GM23248 (cell line): ENCODE results near the gene QRICH2. TPM values are rescaled to one million over a fixed set of nuclear protein-coding genes. Genes with fewer than 3 reads are reported as not detected.
"Not testable (repeated sequence)": the region's sequence is repeated elsewhere in the genome, so short reads cannot be mapped to it uniquely, and the experiment has no call there.

Experiments
- DNase-seq: peaks from one replicate; pipeline ENCODE4 v3.0.0-alpha.2; 2015
- H2AFZ ChIP-seq: fragments of 200-600 bp; sonication (generic); 2 replicates; pipeline ENCODE4 v1.6.1; 2016; ENCODE audit warnings: antibody characterized with exemption
- H3F3A ChIP-seq: fragments of 200-600 bp; sonication (generic); 2 replicates; pipeline ENCODE4 v1.6.1; 2016; ENCODE audit warnings: mild to moderate bottlenecking, antibody characterized with exemption, mixed run types; ENCODE audit not compliant: insufficient read depth
- H3K27ac ChIP-seq: fragments of 200-600 bp; sonication (generic); 2 replicates; pipeline ENCODE4 v1.5.1; 2016; ENCODE audit warnings: mild to moderate bottlenecking
- H3K27me3 ChIP-seq: fragments of 200-600 bp; sonication (generic); replicated peaks from 2 replicates; pipeline ENCODE4 v1.6.1; 2016; ENCODE audit warnings: mild to moderate bottlenecking; ENCODE audit not compliant: insufficient read depth
- H3K36me3 ChIP-seq: fragments of 200-600 bp; sonication (generic); 2 replicates; pipeline ENCODE4 v1.6.1; 2016; ENCODE audit warnings: low read depth, mild to moderate bottlenecking
- H3K4me1 ChIP-seq: fragments of 200-600 bp; sonication (generic); 2 replicates; pipeline ENCODE4 v1.6.1; 2016; ENCODE audit warnings: mild to moderate bottlenecking; ENCODE audit not compliant: insufficient read depth
- H3K4me2 ChIP-seq: fragments of 200-600 bp; sonication (generic); one replicate; pipeline ENCODE4 v1.6.1; 2016; ENCODE audit warnings: mild to moderate bottlenecking; ENCODE audit not compliant: unreplicated experiment
- H3K4me3 ChIP-seq: fragments of 200-600 bp; sonication (generic); 2 replicates; pipeline ENCODE4 v1.5.1; 2016; ENCODE audit warnings: mild to moderate bottlenecking
- H3K79me2 ChIP-seq: fragments of 200-600 bp; sonication (generic); 2 replicates; pipeline ENCODE4 v1.6.1; 2016; ENCODE audit warnings: mild to moderate bottlenecking; ENCODE audit not compliant: insufficient read depth
- H3K9ac ChIP-seq: fragments of 200-600 bp; sonication (generic); 2 replicates; pipeline ENCODE4 v1.6.1; 2016; ENCODE audit warnings: mild to moderate bottlenecking
- H3K9me2 ChIP-seq: fragments of 200-600 bp; sonication (generic); 2 replicates; pipeline ENCODE4 v1.6.1; 2016; ENCODE audit warnings: mixed run types, mild to moderate bottlenecking, moderate library complexity; ENCODE audit not compliant: insufficient read depth
- H3K9me3 ChIP-seq: fragments of 200-600 bp; sonication (generic); one replicate; pipeline ENCODE4 v1.6.1; 2017; ENCODE audit warnings: low read depth
- H4K20me1 ChIP-seq: fragments of 200-600 bp; sonication (generic); 2 replicates; pipeline ENCODE4 v1.6.0; 2016; ENCODE audit not compliant: insufficient read depth
- EZH2 ChIP-seq: fragments of 200-600 bp; sonication (generic); IDR thresholded peaks from 2 replicates; pipeline ENCODE4 v1.6.1; 2018; ENCODE audit warnings: antibody characterized with exemption, mild to moderate bottlenecking; ENCODE audit not compliant: insufficient read depth, poor library complexity, severe bottlenecking
- EZH2phosphoT487 ChIP-seq: fragments of 200-600 bp; sonication (generic); IDR thresholded peaks from 2 replicates; pipeline ENCODE4 v1.6.1; 2018; ENCODE audit warnings: antibody characterized with exemption, moderate library complexity, mild to moderate bottlenecking, low read depth; ENCODE audit not compliant: insufficient read depth
- WGBS, 2 experiments: methylation state at CpG; one replicate each; pipeline ENCODE4 v1.1.6; 2015 to 2017; ENCODE audit warnings: low lambda C conversion rate in 2 of 2, low coverage in 1 of 2; ENCODE audit errors: missing lambda C conversion rate in 2 of 2; 5-methylcytosine and 5-hydroxymethylcytosine counted together
- in situ Hi-C: fragments of 300-500 bp; cut with MboI; formaldehyde crosslinking; loops from 2 replicates; pipeline ENCODE4 v1.15.0; 2020
- polyA plus RNA-seq: library from polyadenylated mRNA; unstranded; fragments of >200 nt; fragmentation: Nextera tagmentation; extraction: Ambion mirVana; gene quantifications from 2 replicates; pipeline ENCODE4 v1.2.1, GENCODE V29; 2016
- small RNA-seq: library from RNA; depleted of rRNA; stranded (forward); fragments of <200 nt; gene quantifications from one replicate; pipeline ENCODE3, GENCODE V24; 2014; ENCODE audit warnings: low read depth, low replicate concordance
- total RNA-seq: library from RNA; depleted of rRNA; stranded (reverse); fragments of >200 nt; shearing (Covaris generic); gene quantifications from 2 replicates; pipeline ENCODE4 v1.2.3, GENCODE V29; 2014; rRNA removed

QRICH2 gene
- total and polyA plus RNA-seq, 2 experiments from 2014 or later: 1.3 to 4.0 TPM

DNA sequence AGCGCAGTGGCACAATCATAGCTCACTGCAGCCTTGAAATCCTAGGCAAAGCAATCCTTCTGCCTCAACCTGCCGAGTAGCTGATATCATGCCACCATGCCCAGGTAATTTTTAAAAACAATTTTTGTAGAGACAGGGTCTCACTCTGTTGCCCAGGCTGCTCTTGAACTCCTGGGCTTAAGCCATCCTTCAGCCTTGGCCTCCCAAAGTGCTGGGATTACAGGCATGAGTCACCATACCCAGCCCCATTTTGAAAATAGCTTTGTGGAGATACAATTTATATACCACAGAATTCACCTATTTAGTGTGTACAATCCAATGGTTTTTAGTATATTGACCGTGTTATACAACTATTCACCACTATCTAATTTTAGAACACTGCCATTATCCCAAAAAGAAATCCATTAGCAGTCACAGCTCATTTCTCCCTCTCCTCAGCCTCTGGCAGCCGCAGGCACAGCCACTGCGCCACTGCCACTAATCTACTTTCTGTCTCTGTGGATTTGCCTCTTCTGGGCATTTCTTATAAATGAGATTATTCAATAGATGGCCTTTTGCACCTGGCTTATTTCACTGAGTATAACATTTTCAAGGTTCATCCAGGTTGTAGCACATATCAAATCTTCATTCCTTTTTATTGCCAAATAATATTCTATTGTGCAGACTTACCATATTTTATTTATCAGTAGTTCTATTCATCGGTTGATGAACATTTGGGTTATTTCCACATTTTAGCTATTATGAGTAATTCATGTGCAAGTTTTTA, 74.3 kb downstream of the QRICH2 start:
- Histone ChIP-seq H3K9me2 (no peaks in the 10 kb centered on the region), H3F3A (peaks cover 23% of the 10 kb centered on the region), H3K79me2 (no peaks in the 10 kb centered on the region), H3K27ac (no peak overlapping the region), H3K27me3 (peaks cover 6% of the 10 kb centered on the region), H3K36me3 (no peaks in the 10 kb centered on the region), H3K4me2 (no peak overlapping the region), H2AFZ (no peak overlapping the region), H4K20me1 (no peaks in the 10 kb centered on the region), H3K4me3 (no peak overlapping the region), H3K4me1 (peaks cover 10% of the 10 kb centered on the region; the same call in 1 of the 2 replicates), H3K9ac (no peak overlapping the region), H3K9me3 (no peaks in the 10 kb centered on the region)
- TF ChIP-seq EZH2 (no peak), EZH2phosphoT487 (no peak)
- no peak for DNase-seq
- WGBS, 2 experiments: 96 to 98% methylated on average over 6 of the region's 6 CpGs
- in situ Hi-C loops: no loop called here

GRCh38 chr17:76232342-76232741, 75.7 kb downstream of the QRICH2 start:
- TF ChIP-seq EZH2phosphoT487: no peak
- TF ChIP-seq EZH2: no peak
- WGBS, 2 experiments: 0 to 6% methylated on average over 2 of the region's 2 CpGs
- Histone ChIP-seq H3K9me3 (no peaks in the 10 kb centered on the region), H3K79me2 (no peaks in the 10 kb centered on the region), H4K20me1 (no peaks in the 10 kb centered on the region), H3K9ac (no peak overlapping the region), H3K36me3 (no peaks in the 10 kb centered on the region), H3K27ac (peak overlapping the region; percentile 44), H3F3A (peaks cover 16% of the 10 kb centered on the region), H3K4me3 (no peak overlapping the region), H3K4me1 (peaks cover 10% of the 10 kb centered on the region; the same call in 1 of the 2 replicates), H3K4me2 (no peak overlapping the region), H2AFZ (no peak overlapping the region), H3K27me3 (no peaks in the 10 kb centered on the region), H3K9me2 (no peaks in the 10 kb centered on the region)
- in situ Hi-C loops: no loop called here
- peak; percentile 95 for DNase-seq

- H3K79me2 ChIP-seq, H2AFZ ChIP-seq, H3K36me3 ChIP-seq, H3K9me2 ChIP-seq, DNase-seq, H3K4me1 ChIP-seq, H3K9me3 ChIP-seq, H3K4me2 ChIP-seq, H3K27ac ChIP-seq, H4K20me1 ChIP-seq, H3F3A ChIP-seq, H3K27me3 ChIP-seq, H3K9ac ChIP-seq, H3K4me3 ChIP-seq, in situ Hi-C loops: not testable (repeated sequence)
- 95% methylated on average over 19 of the region's 19 CpGs for WGBS, 2 experiments
Measured at GRCh38 chr17:76226749-76227148, 81.3 kb downstream of the QRICH2 start.

DNA sequence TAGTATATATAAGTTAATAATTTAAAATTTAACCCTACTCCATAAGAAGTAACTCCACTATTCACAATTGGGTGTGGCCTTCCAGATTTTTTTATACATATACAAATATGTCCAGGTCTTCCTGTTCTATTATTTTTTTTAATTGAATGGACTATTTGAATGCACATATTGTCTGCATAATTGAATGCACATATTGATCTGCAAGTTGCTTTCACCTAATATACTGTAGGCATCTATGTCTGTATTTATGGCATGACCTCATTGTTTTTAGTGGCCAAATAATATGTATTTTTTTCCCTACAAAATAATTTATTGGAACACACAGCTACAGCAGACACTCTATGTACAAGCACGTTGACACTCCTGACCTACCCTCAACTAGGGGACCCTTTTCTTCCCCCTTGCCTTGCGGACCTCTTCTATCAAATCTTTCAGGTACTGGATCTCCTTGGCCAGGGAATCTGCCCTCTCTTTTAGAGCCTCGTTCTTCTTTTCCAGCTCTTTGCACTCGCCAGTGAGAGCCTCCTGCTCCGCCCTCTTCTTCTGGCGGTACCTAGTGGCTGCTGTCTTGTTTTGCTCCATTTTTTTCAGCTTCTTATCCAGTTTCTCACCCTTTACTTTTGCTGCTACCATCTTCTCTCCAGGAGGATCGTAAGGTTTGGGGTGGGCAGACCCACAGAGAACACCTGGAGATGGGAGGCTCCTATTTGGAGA, 82.5 kb downstream of the QRICH2 start:
- H3K9me3 ChIP-seq, H3K36me3 ChIP-seq, H3K4me1 ChIP-seq, H3F3A ChIP-seq, H3K4me2 ChIP-seq, H3K27me3 ChIP-seq, H3K79me2 ChIP-seq, H4K20me1 ChIP-seq, in situ Hi-C loops, H3K4me3 ChIP-seq, H2AFZ ChIP-seq, H3K9ac ChIP-seq, H3K27ac ChIP-seq, H3K9me2 ChIP-seq, DNase-seq: not testable (repeated sequence)
- 56 to 60% methylated on average over 7 of the region's 7 CpGs for WGBS, 2 experiments

Small RNAs within 50 kb of the gene (small RNA-seq; reads per million reads assigned to genes)
- gene RF00019 (not detected), gene RNU6-24P (not detected)

Other genes starting within 250 kb of the QRICH2 start
- gene SRP68, start 235.8 kb downstream of the QRICH2 start, total RNA-seq: 28.8 and 38.2 TPM in 2 replicates
- gene SRP68, start 235.8 kb downstream of the QRICH2 start, polyA plus RNA-seq: 69.8 and 76.5 TPM in 2 replicates
- not detected in 2 replicates for gene GALR2, start 233.5 kb downstream of the QRICH2 start, total RNA-seq
- gene GALR2, start 233.5 kb downstream of the QRICH2 start, polyA plus RNA-seq: 0.18 TPM in 1 of 2 replicates, not detected in the other
- 0.51 TPM in 1 of 2 replicates, not detected in the other for gene ZACN, start 229.1 kb downstream of the QRICH2 start, total RNA-seq
- 0.85 and 1.9 TPM in 2 replicates for gene ZACN, start 229.1 kb downstream of the QRICH2 start, polyA plus RNA-seq
- gene EXOC7, start 204.5 kb downstream of the QRICH2 start, total RNA-seq: 88.0 and 101 TPM in 2 replicates
- gene EXOC7, start 204.5 kb downstream of the QRICH2 start, polyA plus RNA-seq: 98.6 and 101 TPM in 2 replicates
- gene FOXJ1, start 167.0 kb downstream of the QRICH2 start, total RNA-seq: not detected in 2 replicates
- gene FOXJ1, start 167.0 kb downstream of the QRICH2 start, polyA plus RNA-seq: not detected in 2 replicates
- gene RNF157, start 67.8 kb downstream of the QRICH2 start, total RNA-seq: 4.0 TPM in 1 of 2 replicates, not detected in the other
- 0.31 TPM in 1 of 2 replicates, not detected in the other for gene RNF157, start 67.8 kb downstream of the QRICH2 start, polyA plus RNA-seq
- 5.6 and 6.4 TPM in 2 replicates for gene UBALD2, start 42.9 kb downstream of the QRICH2 start, total RNA-seq
- gene UBALD2, start 42.9 kb downstream of the QRICH2 start, polyA plus RNA-seq: 0.56 and 1.2 TPM in 2 replicates
- 44.5 and 53.2 TPM in 2 replicates for gene PRPSAP1, start 45.6 kb upstream of the QRICH2 start, total RNA-seq
- 55.1 and 56.5 TPM in 2 replicates for gene PRPSAP1, start 45.6 kb upstream of the QRICH2 start, polyA plus RNA-seq
- gene SPHK1, start 76.3 kb upstream of the QRICH2 start, total RNA-seq: 112 and 113 TPM in 2 replicates
- 69.2 and 72.3 TPM in 2 replicates for gene SPHK1, start 76.3 kb upstream of the QRICH2 start, polyA plus RNA-seq
- gene UBE2O, start 144.9 kb upstream of the QRICH2 start, total RNA-seq: 17.2 TPM in 2 replicates
- 7.1 and 7.2 TPM in 2 replicates for gene UBE2O, start 144.9 kb upstream of the QRICH2 start, polyA plus RNA-seq
- not detected in 2 replicates for gene AANAT, start 159.3 kb upstream of the QRICH2 start, total RNA-seq
- 0.72 TPM in 1 of 2 replicates, not detected in the other for gene AANAT, start 159.3 kb upstream of the QRICH2 start, polyA plus RNA-seq
- 8.9 and 10.0 TPM in 2 replicates for gene RHBDF2, start 193.1 kb upstream of the QRICH2 start, total RNA-seq
- 12.7 and 12.9 TPM in 2 replicates for gene RHBDF2, start 193.1 kb upstream of the QRICH2 start, polyA plus RNA-seq
- 6.3 and 8.3 TPM in 2 replicates for gene CYGB, start 229.4 kb upstream of the QRICH2 start, total RNA-seq
- gene CYGB, start 229.4 kb upstream of the QRICH2 start, polyA plus RNA-seq: 1.1 and 1.6 TPM in 2 replicates
- 1.5 and 3.4 TPM in 2 replicates for gene PRCD, start 231.8 kb upstream of the QRICH2 start, total RNA-seq
- 0.43 and 0.93 TPM in 2 replicates for gene PRCD, start 231.8 kb upstream of the QRICH2 start, polyA plus RNA-seq